GDM1 (cell line): ENCODE results near the gene TAL2.

Source experiments
- DNase-seq: peaks from one replicate; lab custom pipeline; 2025; lab: John Stamatoyannopoulos, UW

Gene TAL2

GRCh38 chr9:105710638-105711037 lies 48.4 kb downstream of the TAL2 start:
- no peak for DNase-seq

- DNase-seq, result no peak
Measured at GRCh38 chr9:105711867-105712266, 49.6 kb downstream of the TAL2 start.

- DNase-seq, result no peak
Measured at GRCh38 chr9:105712297-105712696, 50.0 kb downstream of the TAL2 start.
